Ascending aorta (tissue), 2 donors: ENCODE measurements around the gene CTNND2. TPM values are rescaled to one million over a fixed set of nuclear protein-coding genes. Genes with fewer than 3 reads are reported as not detected.

Source experiments
- DNase-seq, 2 donors: peaks; one replicate each; pipeline ENCODE4 v3.0.0-alpha.2; 2019; ENCODE audit warnings: low spot score in 2 of 2
- H3K27ac ChIP-seq, 2 donors: fragments of 200-600 bp; sonication (generic); one replicate each; pipeline ENCODE4 v1.5.1; 2016 to 2017; ENCODE audit warnings: mild to moderate bottlenecking in 1 of 2
- H3K27me3 ChIP-seq: fragments of 200-600 bp; sonication (generic); one replicate; pipeline ENCODE4 v1.5.1; 2017
- H3K36me3 ChIP-seq, 2 donors: fragments of 200-600 bp; sonication (generic); one replicate each; pipeline ENCODE4 v1.5.1; 2016
- H3K4me1 ChIP-seq, 2 donors: fragments of 200-600 bp; sonication (generic); one replicate each; pipeline ENCODE4 v1.5.1; 2016 to 2017; ENCODE audit warnings: mild to moderate bottlenecking in 1 of 2
- H3K4me3 ChIP-seq, 2 donors: fragments of 200-600 bp; sonication (generic); one replicate each; pipeline ENCODE4 v1.5.1; 2016 to 2017; ENCODE audit warnings: mild to moderate bottlenecking in 1 of 2
- H3K9me3 ChIP-seq, 2 donors: fragments of 200-600 bp; sonication (generic); one replicate each; pipeline ENCODE4 v1.5.1; 2016
- intact Hi-C: fragments of 100-400 bp; cut with DNase I; formaldehyde crosslinking; loops from one replicate; pipeline ENCODE4 v1.15.1; 2023
- total RNA-seq: library from RNA; depleted of rRNA; stranded (reverse); fragments of >200 nt; gene quantifications from one replicate; pipeline ENCODE4 v1.1.0, GENCODE V29; 2016
- TF ChIP-seq, protein P1 (sequence below), 3 experiments: fragments of 200-600 bp in 2 of 3; fragments of 450-650 bp in 1 of 3; sonication (generic) in 2 of 3; IDR thresholded peaks; one replicate each; pipeline ENCODE4 v1.5.1; 2016 to 2019; ENCODE audit warnings: antibody characterized with exemption in 3 of 3, mild to moderate bottlenecking in 1 of 3, moderate library complexity in 1 of 3

Gene CTNND2
- total RNA-seq, 1 donor from 2014 or later = 0.11 TPM

DNA sequence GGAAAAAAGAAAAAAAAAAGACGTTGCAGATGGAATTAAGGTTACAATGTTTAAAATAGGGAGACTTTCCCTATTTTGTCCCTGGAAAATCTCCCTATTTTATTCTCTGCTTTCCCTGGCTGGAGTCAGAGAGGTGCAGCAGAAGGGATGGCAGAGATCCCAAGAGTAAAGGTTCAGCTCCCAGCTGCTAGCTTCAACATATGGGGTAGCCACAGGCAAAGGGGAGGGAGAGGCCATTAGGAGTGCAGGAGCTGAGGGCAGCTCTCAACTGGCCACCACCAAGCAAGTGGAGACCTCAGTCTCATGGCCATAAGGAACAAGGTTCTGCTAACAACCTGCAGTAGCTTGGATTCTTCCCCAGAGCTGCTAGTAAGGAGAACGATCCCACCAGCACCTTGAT lies 776.2 kb downstream of the CTNND2 start:
- Histone ChIP-seq H3K4me1 (no peaks in the 10 kb centered on the region), H3K27me3 (no peaks in the 10 kb centered on the region), H3K27ac (no peak overlapping the region), H3K4me3 (no peak overlapping the region), H3K36me3 (no peaks in the 10 kb centered on the region), H3K9me3 (no peaks in the 10 kb centered on the region)
- intact Hi-C loops = no loop called here
- TF ChIP-seq, protein P1, sequence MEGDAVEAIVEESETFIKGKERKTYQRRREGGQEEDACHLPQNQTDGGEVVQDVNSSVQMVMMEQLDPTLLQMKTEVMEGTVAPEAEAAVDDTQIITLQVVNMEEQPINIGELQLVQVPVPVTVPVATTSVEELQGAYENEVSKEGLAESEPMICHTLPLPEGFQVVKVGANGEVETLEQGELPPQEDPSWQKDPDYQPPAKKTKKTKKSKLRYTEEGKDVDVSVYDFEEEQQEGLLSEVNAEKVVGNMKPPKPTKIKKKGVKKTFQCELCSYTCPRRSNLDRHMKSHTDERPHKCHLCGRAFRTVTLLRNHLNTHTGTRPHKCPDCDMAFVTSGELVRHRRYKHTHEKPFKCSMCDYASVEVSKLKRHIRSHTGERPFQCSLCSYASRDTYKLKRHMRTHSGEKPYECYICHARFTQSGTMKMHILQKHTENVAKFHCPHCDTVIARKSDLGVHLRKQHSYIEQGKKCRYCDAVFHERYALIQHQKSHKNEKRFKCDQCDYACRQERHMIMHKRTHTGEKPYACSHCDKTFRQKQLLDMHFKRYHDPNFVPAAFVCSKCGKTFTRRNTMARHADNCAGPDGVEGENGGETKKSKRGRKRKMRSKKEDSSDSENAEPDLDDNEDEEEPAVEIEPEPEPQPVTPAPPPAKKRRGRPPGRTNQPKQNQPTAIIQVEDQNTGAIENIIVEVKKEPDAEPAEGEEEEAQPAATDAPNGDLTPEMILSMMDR (IDR thresholded peaks at IDR 0.05) = no peak
- no peak for DNase-seq

DNA sequence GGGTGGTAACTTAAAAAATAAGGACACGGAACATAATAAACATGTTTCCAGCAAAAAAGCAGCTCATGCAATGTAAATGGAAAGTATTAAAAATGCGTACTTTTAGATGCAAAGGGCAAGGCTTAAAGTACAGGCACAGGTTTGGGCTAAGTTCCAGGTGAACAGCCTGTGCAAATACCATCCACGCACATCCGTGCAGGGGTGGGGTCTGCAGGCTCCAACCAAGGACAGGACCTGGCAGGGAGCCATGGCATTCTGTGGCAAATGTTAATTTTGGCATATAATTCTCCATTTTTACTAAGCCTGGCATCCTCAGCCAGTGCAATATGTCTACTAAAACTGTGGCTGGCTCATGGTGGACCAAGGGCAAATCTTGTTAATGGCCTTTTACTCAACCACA lies 777.4 kb downstream of the CTNND2 start:
- intact Hi-C loops = no loop called here
- no peak overlapping the region for H3K27ac ChIP-seq
- TF ChIP-seq, protein P1 (IDR thresholded peaks at IDR 0.05) = no peak
- H3K9me3 ChIP-seq = no peaks in the 10 kb centered on the region
- H3K4me3 ChIP-seq = no peak overlapping the region
- H3K27me3 ChIP-seq = no peaks in the 10 kb centered on the region
- no peak for DNase-seq
- H3K4me1 ChIP-seq = no peaks in the 10 kb centered on the region
- H3K36me3 ChIP-seq = no peaks in the 10 kb centered on the region

DNA sequence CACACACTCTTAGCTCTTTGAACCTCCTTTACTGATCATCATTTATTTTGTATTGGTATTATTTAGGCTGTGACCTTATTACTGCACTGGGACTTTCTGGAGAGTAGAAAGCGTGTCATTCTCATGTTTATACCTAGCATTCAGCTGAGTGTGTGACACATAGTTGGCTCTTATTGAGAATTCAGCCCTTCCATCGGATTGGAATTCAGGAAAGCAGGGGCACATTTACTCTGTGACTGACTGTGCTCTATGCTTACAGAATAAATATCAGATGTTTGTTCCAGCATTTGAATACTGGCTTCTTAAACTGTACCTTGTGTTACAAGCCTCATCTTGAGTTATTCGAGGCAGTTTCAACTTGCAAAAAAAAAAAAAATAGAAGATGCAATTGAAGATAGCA lies 782.4 kb downstream of the CTNND2 start:
- no peak for DNase-seq
- no peak overlapping the region for H3K4me3 ChIP-seq
- no peaks in the 10 kb centered on the region for H3K27me3 ChIP-seq
- H3K36me3 ChIP-seq = no peaks in the 10 kb centered on the region
- intact Hi-C loops = no loop called here
- H3K27ac ChIP-seq = no peak overlapping the region
- TF ChIP-seq, protein P1 (IDR thresholded peaks at IDR 0.05) = no peak
- no peaks in the 10 kb centered on the region for H3K4me1 ChIP-seq
- H3K9me3 ChIP-seq = no peaks in the 10 kb centered on the region

DNA sequence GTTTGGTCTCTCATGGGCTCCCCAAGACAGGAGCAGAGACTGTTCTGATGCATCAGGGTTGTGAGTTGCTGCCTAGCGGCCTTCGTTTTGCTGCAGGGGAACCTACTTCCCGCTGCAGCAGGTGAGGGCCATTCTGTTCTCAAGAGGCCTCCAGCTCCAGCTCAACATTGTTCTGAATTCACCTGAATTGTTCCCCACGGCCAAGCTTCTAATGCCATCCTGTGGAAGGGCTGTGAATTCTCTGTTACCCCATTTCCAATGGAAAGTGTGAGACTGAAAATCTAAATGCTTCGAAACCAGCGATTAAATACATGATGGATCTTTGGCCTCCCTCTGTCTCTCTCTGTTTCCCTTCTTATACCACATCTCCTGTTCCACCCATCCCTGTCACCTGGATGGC lies 794.1 kb downstream of the CTNND2 start:
- intact Hi-C loops = no loop called here
- DNase-seq = no peak
- H3K9me3 ChIP-seq = no peaks in the 10 kb centered on the region
- H3K4me3 ChIP-seq = no peak overlapping the region
- H3K4me1 ChIP-seq = no peaks in the 10 kb centered on the region
- no peaks in the 10 kb centered on the region for H3K36me3 ChIP-seq
- no peak overlapping the region for H3K27ac ChIP-seq
- H3K27me3 ChIP-seq = no peaks in the 10 kb centered on the region
- TF ChIP-seq, protein P1 (IDR thresholded peaks at IDR 0.05) = no peak

DNA sequence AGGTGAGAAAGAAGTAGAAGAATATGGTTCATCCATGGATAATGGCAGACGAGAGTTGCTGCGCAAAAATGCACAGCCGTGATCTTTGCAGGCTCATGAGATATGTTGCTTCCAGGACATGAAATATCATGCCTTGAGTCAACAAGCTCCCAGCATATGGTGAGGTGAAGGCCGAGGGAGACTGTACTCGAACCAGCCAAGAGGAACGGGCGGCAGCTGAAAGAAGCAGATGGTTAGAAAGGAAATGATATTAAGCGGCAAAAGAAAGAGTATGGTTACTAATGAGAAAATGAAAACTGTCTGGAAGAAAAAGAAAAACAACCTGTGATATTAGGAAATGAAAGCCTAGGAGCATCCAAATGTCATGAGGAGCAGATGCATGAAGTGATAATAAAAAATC lies 798.5 kb downstream of the CTNND2 start:
- H3K4me1 ChIP-seq = no peaks in the 10 kb centered on the region
- no peak for DNase-seq
- H3K9me3 ChIP-seq = no peaks in the 10 kb centered on the region
- H3K36me3 ChIP-seq = no peaks in the 10 kb centered on the region
- TF ChIP-seq, protein P1 (IDR thresholded peaks at IDR 0.05) = no peak
- no peak overlapping the region for H3K27ac ChIP-seq
- no peaks in the 10 kb centered on the region for H3K27me3 ChIP-seq
- intact Hi-C loops = no loop called here
- no peak overlapping the region for H3K4me3 ChIP-seq

DNA sequence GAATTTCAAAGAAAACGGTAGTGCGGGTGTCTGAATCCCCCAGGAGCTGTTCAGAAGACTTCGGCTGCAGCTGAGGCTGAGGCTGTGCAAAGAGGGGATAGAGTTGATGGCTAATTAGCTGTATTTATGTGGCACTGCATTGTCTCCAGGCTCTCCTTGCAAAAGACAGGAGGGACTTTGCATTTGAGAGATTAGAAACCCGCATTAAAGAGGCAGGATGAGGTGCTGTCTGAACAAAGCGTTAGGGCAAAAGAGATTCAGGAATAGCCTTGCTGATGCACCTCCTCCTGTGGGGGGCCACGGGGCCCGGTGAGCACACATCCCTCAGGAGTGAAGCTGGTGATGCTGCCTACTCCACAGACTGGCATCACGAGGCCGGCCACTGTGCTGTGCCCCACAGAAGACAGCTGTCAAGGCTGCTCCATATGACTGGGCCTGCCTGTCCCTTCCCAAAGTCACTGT lies 799.6 kb downstream of the CTNND2 start:
- no peaks in the 10 kb centered on the region for H3K36me3 ChIP-seq
- TF ChIP-seq, protein P1 (IDR thresholded peaks at IDR 0.05) = no peak
- H3K27ac ChIP-seq = no peak overlapping the region
- H3K27me3 ChIP-seq = no peaks in the 10 kb centered on the region
- H3K4me1 ChIP-seq = no peaks in the 10 kb centered on the region
- DNase-seq = no peak
- intact Hi-C loops = no loop called here
- no peaks in the 10 kb centered on the region for H3K9me3 ChIP-seq
- no peak overlapping the region for H3K4me3 ChIP-seq
